Measurements from ENCODE around the gene CTNS. TPM values are rescaled to one million over a fixed set of nuclear protein-coding genes. Genes with fewer than 3 reads are reported as not detected.

Gene CTNS
- total RNA-seq, 1 donor from 2014 or later, result 12.8 TPM

DNA sequence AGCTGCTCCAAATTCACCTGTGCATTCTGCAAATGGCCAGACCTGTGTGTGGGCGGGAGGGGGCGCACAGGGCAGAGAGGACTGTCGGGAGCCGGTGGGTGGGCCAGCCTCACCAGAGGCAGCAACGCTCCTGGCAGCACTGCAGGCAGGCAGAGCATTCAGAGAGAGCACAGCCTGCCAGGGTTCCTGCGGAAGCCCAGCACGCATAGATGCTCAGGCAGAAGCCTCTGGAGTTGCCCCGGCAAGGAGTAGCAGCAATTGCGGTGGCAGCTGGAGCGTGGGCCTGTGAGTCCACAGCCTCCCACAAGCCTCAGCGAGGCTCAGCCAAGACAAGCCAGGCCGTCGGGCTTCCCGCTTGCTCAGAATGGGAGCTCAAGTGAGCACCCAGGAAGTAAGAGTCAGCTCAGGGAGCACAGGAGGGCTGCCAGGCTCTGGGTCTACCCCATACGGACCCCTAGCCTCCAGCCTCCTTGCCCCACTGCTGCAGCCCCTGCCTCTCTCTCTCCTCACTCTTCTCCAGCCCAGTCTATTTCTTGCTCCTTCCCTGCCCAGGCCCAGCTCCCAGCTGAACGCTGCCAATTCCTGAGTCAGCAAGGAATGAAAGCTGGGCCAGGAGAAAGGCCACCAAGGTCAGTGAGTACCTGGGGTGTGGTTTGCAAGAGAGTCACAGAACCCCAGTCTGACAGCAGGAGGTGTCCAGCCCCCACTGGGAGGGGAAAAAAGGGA lies 41.7 kb downstream of the CTNS start:
- peak overlapping the region; percentile 50 for H3K27ac Mint-ChIP-seq
- POLR2A ChIA-PET, result interaction anchor here (0.6 to 2.6 kb wide), 11 partner anchors 9 to 82 kb away, joined by 3 to 7 read pairs (median 4); partner anchors contain the start of genes EMC6 and TAX1BP3
- CTCF ChIA-PET, result interaction anchor here (0.7 to 2.2 kb wide), 4 partner anchors 13 to 149 kb away, joined by 4 to 8 read pairs (median 5); no protein-coding TSS in a partner anchor

DNA sequence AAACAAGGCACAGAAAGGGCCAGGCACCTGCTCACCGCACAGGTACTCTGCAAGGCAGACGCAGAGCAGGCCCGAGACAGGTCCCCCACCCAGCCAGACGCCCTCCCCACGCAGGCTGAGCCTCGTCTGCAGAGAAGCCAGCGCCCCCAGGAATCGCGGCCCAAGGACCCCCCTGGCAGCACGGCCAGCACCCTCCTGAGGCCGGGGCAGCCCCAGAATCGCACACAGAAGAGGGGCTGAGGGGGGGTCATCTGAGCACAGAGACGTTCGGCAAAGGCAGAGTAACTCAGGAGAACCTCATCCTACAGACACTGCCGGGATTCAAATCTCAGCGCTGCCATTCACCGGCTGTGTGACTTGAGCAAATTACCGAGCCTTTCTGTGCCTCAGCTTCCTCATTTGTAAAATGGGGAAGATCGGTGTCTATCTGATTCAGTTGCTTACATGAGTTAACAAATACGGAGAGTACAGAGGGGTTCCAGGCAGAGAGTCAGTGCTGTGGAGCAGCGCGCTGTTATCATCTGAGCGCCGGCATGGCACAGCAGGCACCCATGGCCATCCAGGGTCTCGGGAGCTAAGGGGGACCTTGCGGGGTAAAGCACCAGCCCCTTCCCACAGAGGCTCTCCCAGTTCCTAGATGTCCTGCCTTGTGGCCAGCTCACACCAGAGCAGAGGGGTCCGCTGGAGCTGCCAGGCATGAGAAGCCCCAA lies 42.4 kb downstream of the CTNS start:
- ChIA-PET CTCF (interaction anchor here (0.7 to 1.1 kb wide), 3 partner anchors 53 to 149 kb away, joined by 3 to 5 read pairs (median 4); no protein-coding TSS in a partner anchor), POLR2A (interaction anchor here (0.7 to 2.6 kb wide), 9 partner anchors 10 to 53 kb away, joined by 3 to 7 read pairs (median 5); partner anchors contain the start of genes EMC6 and TAX1BP3)
- H3K27ac Mint-ChIP-seq, result peak overlapping the region; percentile 18

More for the DNA sequence above, 41.7 kb downstream of the CTNS start:
- H3K36me3 Mint-ChIP-seq (ENCODE audit: low read depth), result peaks cover 66% of the 10 kb centered on the region
- intact Hi-C loops (cut with micrococcal nuclease), result no loop called here
- DNase-seq, result no peak
- TF ChIP-seq, protein P1, sequence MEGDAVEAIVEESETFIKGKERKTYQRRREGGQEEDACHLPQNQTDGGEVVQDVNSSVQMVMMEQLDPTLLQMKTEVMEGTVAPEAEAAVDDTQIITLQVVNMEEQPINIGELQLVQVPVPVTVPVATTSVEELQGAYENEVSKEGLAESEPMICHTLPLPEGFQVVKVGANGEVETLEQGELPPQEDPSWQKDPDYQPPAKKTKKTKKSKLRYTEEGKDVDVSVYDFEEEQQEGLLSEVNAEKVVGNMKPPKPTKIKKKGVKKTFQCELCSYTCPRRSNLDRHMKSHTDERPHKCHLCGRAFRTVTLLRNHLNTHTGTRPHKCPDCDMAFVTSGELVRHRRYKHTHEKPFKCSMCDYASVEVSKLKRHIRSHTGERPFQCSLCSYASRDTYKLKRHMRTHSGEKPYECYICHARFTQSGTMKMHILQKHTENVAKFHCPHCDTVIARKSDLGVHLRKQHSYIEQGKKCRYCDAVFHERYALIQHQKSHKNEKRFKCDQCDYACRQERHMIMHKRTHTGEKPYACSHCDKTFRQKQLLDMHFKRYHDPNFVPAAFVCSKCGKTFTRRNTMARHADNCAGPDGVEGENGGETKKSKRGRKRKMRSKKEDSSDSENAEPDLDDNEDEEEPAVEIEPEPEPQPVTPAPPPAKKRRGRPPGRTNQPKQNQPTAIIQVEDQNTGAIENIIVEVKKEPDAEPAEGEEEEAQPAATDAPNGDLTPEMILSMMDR (IDR thresholded peaks at IDR 0.05), result no peak
- H3K4me1 Mint-ChIP-seq, result peaks cover 23% of the 10 kb centered on the region
- no peak overlapping the region for H3K4me3 Mint-ChIP-seq
- H3K9me3 Mint-ChIP-seq, result no peaks in the 10 kb centered on the region
- no peak for ATAC-seq (ENCODE audit: low read depth)
- no peaks in the 10 kb centered on the region for H3K27me3 Mint-ChIP-seq

DNA sequence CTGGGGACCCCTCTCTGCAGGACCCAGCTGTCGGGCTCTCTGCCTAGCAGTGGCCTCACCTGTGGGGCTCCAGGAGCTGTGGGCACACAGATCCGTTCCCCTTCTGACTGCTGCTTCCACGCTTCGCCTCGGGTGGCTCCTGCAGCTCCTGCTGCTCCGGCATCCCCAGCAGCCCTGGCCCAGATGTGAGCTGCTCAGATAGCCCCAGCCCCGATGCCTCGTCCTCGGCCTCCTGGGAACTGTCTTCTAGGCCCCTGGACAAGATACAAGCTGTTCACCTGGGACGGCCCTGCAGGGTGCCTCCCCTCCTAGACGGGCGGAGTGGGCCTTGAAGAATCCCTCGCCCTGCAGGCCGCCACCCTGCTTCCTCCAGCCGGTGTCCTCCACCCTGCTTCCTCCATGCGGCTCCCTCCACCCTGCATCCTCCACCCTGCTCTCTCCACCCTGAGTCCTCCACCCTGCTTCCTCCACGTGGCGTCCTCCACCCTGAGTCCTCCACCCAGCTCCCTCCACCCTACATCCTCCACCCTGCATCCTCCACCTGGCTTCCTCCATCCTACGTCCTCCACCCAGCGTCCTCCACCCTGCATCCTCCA lies 43.1 kb downstream of the CTNS start:
- H3K9me3 Mint-ChIP-seq, result no peaks in the 10 kb centered on the region
- ChIA-PET POLR2A (interaction anchor here (0.7 to 2.6 kb wide), 5 partner anchors 10 to 48 kb away, joined by 3 to 7 read pairs (median 5); partner anchors contain the start of genes EMC6 and TAX1BP3), CTCF (interaction anchor here (1.0 to 1.1 kb wide), 2 partner anchors 53 to 59 kb away, joined by 3 to 5 read pairs; no protein-coding TSS in a partner anchor)
- TF ChIP-seq, protein P1 (IDR thresholded peaks at IDR 0.05), result no peak
- no peaks in the 10 kb centered on the region for H3K27me3 Mint-ChIP-seq
- no peak overlapping the region for H3K27ac Mint-ChIP-seq
- H3K4me1 Mint-ChIP-seq, result peaks cover 37% of the 10 kb centered on the region
- H3K4me3 Mint-ChIP-seq, result no peak overlapping the region
- peaks cover 75% of the 10 kb centered on the region for H3K36me3 Mint-ChIP-seq (ENCODE audit: low read depth)
- no peak for ATAC-seq (ENCODE audit: low read depth)
- intact Hi-C loops (cut with micrococcal nuclease), result no loop called here
- DNase-seq, result no peak

More for the DNA sequence above, 42.4 kb downstream of the CTNS start:
- Mint-ChIP-seq H3K36me3 (ENCODE audit: low read depth) (peaks cover 71% of the 10 kb centered on the region), H3K4me1 (peaks cover 30% of the 10 kb centered on the region), H3K27me3 (no peaks in the 10 kb centered on the region), H3K9me3 (no peaks in the 10 kb centered on the region), H3K4me3 (no peak overlapping the region)
- TF ChIP-seq, protein P1 (IDR thresholded peaks at IDR 0.05), result no peak
- intact Hi-C loops (cut with micrococcal nuclease), result no loop called here
- DNase-seq (no peak), ATAC-seq (ENCODE audit: low read depth) (no peak)

DNA sequence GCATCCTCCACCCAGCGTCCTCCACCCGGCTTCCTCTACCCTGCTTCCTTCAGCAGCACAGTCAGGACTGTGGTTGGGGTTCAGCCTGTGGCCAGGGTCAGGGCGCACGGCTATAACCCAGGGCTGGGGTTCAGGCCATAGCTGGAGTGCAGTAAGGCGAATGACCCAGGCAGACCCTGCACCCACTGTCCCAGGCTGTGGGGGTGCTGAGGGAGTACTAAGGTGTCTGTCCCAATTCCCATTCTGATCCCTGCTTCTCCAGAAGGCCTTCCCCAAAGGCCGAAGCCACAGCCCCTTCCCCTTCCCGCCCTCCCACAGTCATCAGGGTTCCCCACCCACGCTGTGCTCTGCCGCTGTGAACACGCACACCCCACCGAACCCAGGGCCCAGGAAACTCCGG lies 44.5 kb downstream of the CTNS start:
- no peaks in the 10 kb centered on the region for H3K9me3 Mint-ChIP-seq
- intact Hi-C loops (cut with micrococcal nuclease), result no loop called here
- POLR2A ChIA-PET, result interaction anchor here (1.2 kb wide), 1 partner anchor 45 kb away, joined by 3 read pairs; the partner anchor contains the start of gene SHPK

More for the DNA sequence above, 44.5 kb downstream of the CTNS start:
- Mint-ChIP-seq H3K36me3 (ENCODE audit: low read depth) (peaks cover 74% of the 10 kb centered on the region), H3K4me3 (no peak overlapping the region), H3K27me3 (no peaks in the 10 kb centered on the region), H3K4me1 (peaks cover 43% of the 10 kb centered on the region), H3K27ac (peak overlapping the region; percentile 7)
- CTCF ChIA-PET, result no interaction called here
- ATAC-seq (ENCODE audit: low read depth) (no peak), DNase-seq (no peak)
- TF ChIP-seq, protein P1 (IDR thresholded peaks at IDR 0.05), result no peak
